ENCODE data around the gene PCCA. TPM values are rescaled to one million over a fixed set of nuclear protein-coding genes. Genes with fewer than 3 reads are reported as not detected.

Gene PCCA
- total and polyA plus RNA-seq, 2 donors (not counting 1 experiment from before 2014, with no cell fraction given): 11.2 to 73.0 TPM

DNA sequence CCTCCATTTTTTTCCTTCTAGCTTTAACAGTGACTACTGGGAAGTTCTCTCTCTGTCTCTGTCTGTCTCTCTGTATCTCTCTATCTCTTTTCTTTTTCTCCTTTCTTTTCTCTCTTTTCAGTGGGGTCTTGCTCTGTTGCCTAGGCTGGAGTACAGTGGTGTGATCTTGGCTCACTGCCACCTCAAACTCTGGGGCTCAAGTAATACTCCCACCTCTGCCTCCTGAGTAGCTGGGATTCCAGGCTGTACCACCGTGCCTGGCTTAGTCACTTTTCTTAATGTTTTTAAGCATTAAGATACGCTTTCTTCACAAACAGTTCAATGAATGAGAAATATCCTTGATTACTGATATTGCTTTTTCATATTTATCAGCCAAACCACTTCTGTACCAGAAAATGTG lies 13.1 kb downstream of the PCCA start:
- H3K9ac ChIP-seq (ENCODE audit: insufficient read depth, low read length): no peak overlapping the region
- H3K36me3 ChIP-seq (ENCODE audit: control insufficient read depth, insufficient read depth, low read length): no peaks in the 10 kb centered on the region
- H3K4me2 ChIP-seq (ENCODE audit: extremely low read depth, insufficient read depth, low read length): no peak overlapping the region
- H3K27ac ChIP-seq (ENCODE audit: insufficient read depth, low read length): no peak overlapping the region
- no peaks in the 10 kb centered on the region for H4K20me1 ChIP-seq (ENCODE audit: control insufficient read depth, extremely low read depth, insufficient read depth, low read length)
- no peak overlapping the region for H2AFZ ChIP-seq (ENCODE audit: low read length)
- H3K27me3 ChIP-seq (ENCODE audit: control insufficient read depth, insufficient read depth, low read length): no peaks in the 10 kb centered on the region
- no peak for TF ChIP-seq EZH2 (IDR thresholded peaks at IDR 0.05; ENCODE audit: low read length, missing control alignments)
- TF ChIP-seq, protein P1, sequence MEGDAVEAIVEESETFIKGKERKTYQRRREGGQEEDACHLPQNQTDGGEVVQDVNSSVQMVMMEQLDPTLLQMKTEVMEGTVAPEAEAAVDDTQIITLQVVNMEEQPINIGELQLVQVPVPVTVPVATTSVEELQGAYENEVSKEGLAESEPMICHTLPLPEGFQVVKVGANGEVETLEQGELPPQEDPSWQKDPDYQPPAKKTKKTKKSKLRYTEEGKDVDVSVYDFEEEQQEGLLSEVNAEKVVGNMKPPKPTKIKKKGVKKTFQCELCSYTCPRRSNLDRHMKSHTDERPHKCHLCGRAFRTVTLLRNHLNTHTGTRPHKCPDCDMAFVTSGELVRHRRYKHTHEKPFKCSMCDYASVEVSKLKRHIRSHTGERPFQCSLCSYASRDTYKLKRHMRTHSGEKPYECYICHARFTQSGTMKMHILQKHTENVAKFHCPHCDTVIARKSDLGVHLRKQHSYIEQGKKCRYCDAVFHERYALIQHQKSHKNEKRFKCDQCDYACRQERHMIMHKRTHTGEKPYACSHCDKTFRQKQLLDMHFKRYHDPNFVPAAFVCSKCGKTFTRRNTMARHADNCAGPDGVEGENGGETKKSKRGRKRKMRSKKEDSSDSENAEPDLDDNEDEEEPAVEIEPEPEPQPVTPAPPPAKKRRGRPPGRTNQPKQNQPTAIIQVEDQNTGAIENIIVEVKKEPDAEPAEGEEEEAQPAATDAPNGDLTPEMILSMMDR (conservative IDR thresholded peaks at IDR 0.05 in 1 of 2, IDR thresholded peaks at IDR 0.05 in 1 of 2; ENCODE audit: low read depth in 1 of 2, low read length in 2 of 2): no peak
- peak in 1 of 2 donors; percentile 22 for DNase-seq (ENCODE audit: low read depth in 2 of 2)
- H3K9me3 ChIP-seq (ENCODE audit: control insufficient read depth, insufficient read depth, low read depth, low read length): no peaks in the 10 kb centered on the region
- no peak overlapping the region for H3K4me3 ChIP-seq (replicated peaks in 1 of 4; ENCODE audit: control extremely low read depth in 1 of 4, insufficient read depth in 1 of 4, low read depth in 3 of 4, low read length in 4 of 4)
- H3K79me2 ChIP-seq (ENCODE audit: control insufficient read depth, insufficient read depth, low read length): peaks cover 9% of the 10 kb centered on the region
- no peaks in the 10 kb centered on the region for H3K4me1 ChIP-seq (ENCODE audit: control insufficient read depth, extremely low read depth, insufficient read depth, low read length)

DNA sequence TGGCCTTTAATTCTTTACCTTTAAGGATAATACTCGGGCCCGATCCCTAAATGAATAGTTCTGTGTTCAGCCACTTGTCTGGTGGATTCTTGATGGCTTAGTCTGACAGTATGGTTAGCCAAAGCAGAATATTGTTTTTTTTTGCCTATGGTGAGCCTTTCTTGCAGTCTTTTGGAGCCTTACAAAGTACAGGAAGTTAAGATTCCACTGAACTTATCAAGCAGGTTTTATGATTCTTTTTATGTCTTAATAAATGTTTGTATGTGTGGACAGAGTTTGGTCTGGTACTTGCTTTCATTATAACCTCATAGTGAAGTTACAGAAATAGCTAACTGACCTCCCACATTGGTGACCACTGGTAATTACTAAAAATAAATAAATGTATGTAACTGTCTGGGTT lies 17.1 kb downstream of the PCCA start:
- Histone ChIP-seq H4K20me1 (ENCODE audit: control insufficient read depth, extremely low read depth, insufficient read depth, low read length) (no peaks in the 10 kb centered on the region), H3K4me1 (ENCODE audit: control insufficient read depth, extremely low read depth, insufficient read depth, low read length) (no peaks in the 10 kb centered on the region), H3K27me3 (ENCODE audit: control insufficient read depth, insufficient read depth, low read length) (no peaks in the 10 kb centered on the region), H3K36me3 (ENCODE audit: control insufficient read depth, insufficient read depth, low read length) (no peaks in the 10 kb centered on the region), H3K4me3 (replicated peaks in 1 of 4; ENCODE audit: control extremely low read depth in 1 of 4, insufficient read depth in 1 of 4, low read depth in 3 of 4, low read length in 4 of 4) (no peak overlapping the region), H3K9me3 (ENCODE audit: control insufficient read depth, insufficient read depth, low read depth, low read length) (no peaks in the 10 kb centered on the region), H3K4me2 (ENCODE audit: extremely low read depth, insufficient read depth, low read length) (no peak overlapping the region), H3K9ac (ENCODE audit: insufficient read depth, low read length) (no peak overlapping the region), H3K79me2 (ENCODE audit: control insufficient read depth, insufficient read depth, low read length) (peaks cover 3% of the 10 kb centered on the region), H2AFZ (ENCODE audit: low read length) (no peak overlapping the region), H3K27ac (ENCODE audit: insufficient read depth, low read length) (no peak overlapping the region)
- peak in 1 of 2 donors; percentile 47 for DNase-seq (ENCODE audit: low read depth in 2 of 2)
- TF ChIP-seq, protein P1 (conservative IDR thresholded peaks at IDR 0.05 in 1 of 2, IDR thresholded peaks at IDR 0.05 in 1 of 2; ENCODE audit: low read depth in 1 of 2, low read length in 2 of 2): no peak
- TF ChIP-seq EZH2 (IDR thresholded peaks at IDR 0.05; ENCODE audit: low read length, missing control alignments): no peak

DNA sequence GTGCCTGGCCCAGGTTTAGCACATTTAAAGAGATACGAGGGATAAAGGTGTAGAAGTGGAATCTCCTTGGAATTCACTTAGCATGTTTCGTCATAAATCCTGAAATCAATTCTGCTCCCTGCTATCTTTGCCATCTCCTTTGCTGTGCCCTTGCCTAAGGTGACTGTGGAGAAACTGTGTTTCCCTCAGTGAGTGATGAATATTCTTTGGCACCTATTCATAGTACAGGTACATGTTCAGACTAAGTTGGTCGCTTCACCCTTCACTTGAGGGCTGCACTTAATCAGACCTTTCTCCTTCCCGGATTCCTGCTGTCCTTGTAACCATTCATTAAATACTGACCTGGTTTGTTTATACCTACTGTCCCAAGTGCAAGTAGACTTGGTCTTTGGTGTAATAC lies 17.8 kb downstream of the PCCA start:
- no peak for DNase-seq (ENCODE audit: low read depth in 2 of 2)
- Histone ChIP-seq H3K4me1 (ENCODE audit: control insufficient read depth, extremely low read depth, insufficient read depth, low read length) (no peaks in the 10 kb centered on the region), H3K36me3 (ENCODE audit: control insufficient read depth, insufficient read depth, low read length) (no peaks in the 10 kb centered on the region), H3K9ac (ENCODE audit: insufficient read depth, low read length) (no peak overlapping the region), H3K4me3 (replicated peaks in 1 of 4; ENCODE audit: control extremely low read depth in 1 of 4, insufficient read depth in 1 of 4, low read depth in 3 of 4, low read length in 4 of 4) (no peak overlapping the region), H3K9me3 (ENCODE audit: control insufficient read depth, insufficient read depth, low read depth, low read length) (no peaks in the 10 kb centered on the region), H4K20me1 (ENCODE audit: control insufficient read depth, extremely low read depth, insufficient read depth, low read length) (no peaks in the 10 kb centered on the region), H2AFZ (ENCODE audit: low read length) (no peak overlapping the region), H3K27ac (ENCODE audit: insufficient read depth, low read length) (no peak overlapping the region), H3K27me3 (ENCODE audit: control insufficient read depth, insufficient read depth, low read length) (no peaks in the 10 kb centered on the region), H3K4me2 (ENCODE audit: extremely low read depth, insufficient read depth, low read length) (no peak overlapping the region), H3K79me2 (ENCODE audit: control insufficient read depth, insufficient read depth, low read length) (peaks cover 3% of the 10 kb centered on the region)
- TF ChIP-seq EZH2 (IDR thresholded peaks at IDR 0.05; ENCODE audit: low read length, missing control alignments): no peak
- TF ChIP-seq, protein P1 (conservative IDR thresholded peaks at IDR 0.05 in 1 of 2, IDR thresholded peaks at IDR 0.05 in 1 of 2; ENCODE audit: low read depth in 1 of 2, low read length in 2 of 2): no peak
